Lung (tissue), 12 donors: ENCODE measurements around the gene OR1E1. TPM values are rescaled to one million over a fixed set of nuclear protein-coding genes. Genes with fewer than 3 reads are reported as not detected.
"Not testable (repeated sequence)": the region's sequence is repeated elsewhere in the genome, so short reads cannot be mapped to it uniquely, and the experiment has no call there.

Source experiments
- ATAC-seq: fragments of 200-7000 bp; cut with Tn5 transposase; one replicate; pipeline ENCODE4 v1.9.1; 2020; ENCODE audit warnings: moderate number of reproducible peaks; ENCODE audit not compliant: insufficient read depth, low FRiP score
- DNase-seq, 3 donors: peaks; one replicate each; pipeline ENCODE4 v3.0.0-alpha.2; 2013 to 2017
- H3K27ac ChIP-seq, 2 donors: one replicate each; pipeline ENCODE4 v1.5.1; 2013; ENCODE audit warnings: mild to moderate bottlenecking in 2 of 2, moderate library complexity in 2 of 2, control low read depth in 1 of 2, inconsistent platforms in 1 of 2, low read depth in 1 of 2, low read length in 1 of 2
- H3K27me3 ChIP-seq, 3 donors: one replicate each; pipeline ENCODE4 v1.5.1; 2013; ENCODE audit warnings: low read length in 2 of 3; ENCODE audit not compliant: control insufficient read depth in 3 of 3, insufficient read depth in 3 of 3
- H3K36me3 ChIP-seq, 4 donors: one replicate each; pipeline ENCODE4 v1.5.1; 2013; ENCODE audit warnings: low read length in 4 of 4, mild to moderate bottlenecking in 1 of 4, moderate library complexity in 1 of 4; ENCODE audit not compliant: control insufficient read depth in 4 of 4, insufficient read depth in 4 of 4
- H3K4me1 ChIP-seq, 5 donors: one replicate each; pipeline ENCODE4 v1.5.1; 2013; ENCODE audit warnings: low read length in 5 of 5, mild to moderate bottlenecking in 2 of 5, moderate library complexity in 1 of 5; ENCODE audit not compliant: control insufficient read depth in 5 of 5, insufficient read depth in 5 of 5
- H3K4me3 ChIP-seq: one replicate; pipeline ENCODE4 v1.5.1; 2013; ENCODE audit warnings: mild to moderate bottlenecking, control low read depth, moderate library complexity
- H3K9ac ChIP-seq, 2 donors: one replicate each; pipeline ENCODE4 v1.5.1; 2013; ENCODE audit warnings: low read length in 2 of 2, control low read depth in 1 of 2; ENCODE audit not compliant: insufficient read depth in 1 of 2
- H3K9me3 ChIP-seq, 4 donors: one replicate each; pipeline ENCODE4 v1.5.1; 2013; ENCODE audit warnings: low read length in 3 of 4, mild to moderate bottlenecking in 1 of 4, moderate library complexity in 1 of 4; ENCODE audit not compliant: control insufficient read depth in 4 of 4, insufficient read depth in 3 of 4
- WGBS, 2 donors: extraction: QIAGEN DNeasy Blood & Tissue Kit; methylation state at CpG; one replicate each; pipeline ENCODE4 v1.1.7; 2013; 5-methylcytosine and 5-hydroxymethylcytosine counted together
- polyA plus RNA-seq, 2 donors: library from polyadenylated mRNA; stranded (reverse); fragments of 200-250 nt; gene quantifications; one replicate each; pipeline ENCODE4 v1.2.1, GENCODE V29; 2013
- total RNA-seq, 2 donors: library from RNA; depleted of rRNA in 1 of 2; stranded (reverse); fragments of >200 nt in 1 of 2; gene quantifications; one replicate each; pipeline ENCODE4 v1.2.1, GENCODE V29; 2014 to 2021
- TF ChIP-seq, protein P1 (sequence below): IDR thresholded peaks from 2 replicates; pipeline ENCODE4 v1.5.1; 2012; ENCODE audit warnings: mild to moderate bottlenecking; ENCODE audit errors: control extremely low read depth, extremely low read depth
- donor health status: control.
- donor health status: control.
- donor health status: Bipolar disorder and iron deficiency.
- donor health status: healthy.
- donor health status: DM: yes; HTN: yes; CAD: no.

The OR1E1 gene
- total and polyA plus RNA-seq, 4 donors: not detected

DNA sequence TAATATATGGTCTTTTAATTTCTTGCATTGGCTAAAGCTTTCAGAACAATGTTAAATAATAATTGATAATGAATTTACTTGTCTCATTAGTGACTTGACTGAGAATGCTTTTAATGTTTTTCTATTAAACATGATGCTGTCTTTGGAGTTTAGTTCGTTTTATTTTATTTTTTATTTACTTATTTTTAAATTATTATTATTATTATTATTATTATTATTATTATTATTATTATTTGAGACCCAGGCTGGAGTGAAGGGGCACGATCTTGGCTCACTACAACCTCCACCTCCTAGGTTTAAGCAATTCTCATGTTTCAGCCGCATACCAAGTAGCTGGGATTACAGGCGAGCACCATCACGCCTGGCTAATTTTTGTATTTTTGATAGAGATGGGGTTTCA is 17.4 kb upstream of the OR1E1 start:
- no peaks in the 10 kb centered on the region for H3K27me3 ChIP-seq
- no peaks in the 10 kb centered on the region for H3K36me3 ChIP-seq
- DNase-seq (no peak), ATAC-seq (no peak)
- H3K9me3 ChIP-seq: no peaks in the 10 kb centered on the region
- 83 to 88% methylated on average over 5 of the region's 5 CpGs for WGBS, 2 donors
- H3K9ac ChIP-seq: no peak overlapping the region
- no peak overlapping the region for H3K4me3 ChIP-seq
- TF ChIP-seq, protein P1, sequence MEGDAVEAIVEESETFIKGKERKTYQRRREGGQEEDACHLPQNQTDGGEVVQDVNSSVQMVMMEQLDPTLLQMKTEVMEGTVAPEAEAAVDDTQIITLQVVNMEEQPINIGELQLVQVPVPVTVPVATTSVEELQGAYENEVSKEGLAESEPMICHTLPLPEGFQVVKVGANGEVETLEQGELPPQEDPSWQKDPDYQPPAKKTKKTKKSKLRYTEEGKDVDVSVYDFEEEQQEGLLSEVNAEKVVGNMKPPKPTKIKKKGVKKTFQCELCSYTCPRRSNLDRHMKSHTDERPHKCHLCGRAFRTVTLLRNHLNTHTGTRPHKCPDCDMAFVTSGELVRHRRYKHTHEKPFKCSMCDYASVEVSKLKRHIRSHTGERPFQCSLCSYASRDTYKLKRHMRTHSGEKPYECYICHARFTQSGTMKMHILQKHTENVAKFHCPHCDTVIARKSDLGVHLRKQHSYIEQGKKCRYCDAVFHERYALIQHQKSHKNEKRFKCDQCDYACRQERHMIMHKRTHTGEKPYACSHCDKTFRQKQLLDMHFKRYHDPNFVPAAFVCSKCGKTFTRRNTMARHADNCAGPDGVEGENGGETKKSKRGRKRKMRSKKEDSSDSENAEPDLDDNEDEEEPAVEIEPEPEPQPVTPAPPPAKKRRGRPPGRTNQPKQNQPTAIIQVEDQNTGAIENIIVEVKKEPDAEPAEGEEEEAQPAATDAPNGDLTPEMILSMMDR: no peak
- H3K4me1 ChIP-seq: no peaks in the 10 kb centered on the region
- H3K27ac ChIP-seq: no peak overlapping the region

DNA sequence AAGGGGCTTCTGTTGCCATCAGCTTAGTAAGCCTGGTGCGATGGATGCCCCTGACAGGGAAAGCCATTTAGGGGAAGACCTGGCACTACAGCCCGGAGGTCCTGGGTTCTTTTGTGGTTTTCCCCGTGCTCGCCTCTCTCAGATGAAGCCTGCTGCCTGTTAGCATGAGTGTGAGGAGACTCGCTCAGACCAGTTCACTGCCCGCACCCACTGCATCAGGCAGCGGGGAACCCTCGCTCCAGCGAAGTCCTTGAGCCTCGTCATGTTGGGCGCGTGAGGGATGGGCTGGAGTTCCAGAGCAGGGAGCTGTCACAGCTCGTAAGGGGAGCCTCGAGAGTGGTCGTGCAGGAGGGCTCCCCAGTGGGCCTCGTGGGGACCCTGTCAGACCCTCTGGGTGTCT is 14.0 kb upstream of the OR1E1 start:
- 52% methylated on average over 5 of the region's 16 CpGs; no CpG with 5 or more reads in 1 of the 2 donors for WGBS, 2 donors
- H3K4me3 ChIP-seq, H3K36me3 ChIP-seq, H3K9ac ChIP-seq, H3K27ac ChIP-seq, H3K27me3 ChIP-seq, DNase-seq, H3K4me1 ChIP-seq, H3K9me3 ChIP-seq, ATAC-seq: not testable (repeated sequence)

DNA sequence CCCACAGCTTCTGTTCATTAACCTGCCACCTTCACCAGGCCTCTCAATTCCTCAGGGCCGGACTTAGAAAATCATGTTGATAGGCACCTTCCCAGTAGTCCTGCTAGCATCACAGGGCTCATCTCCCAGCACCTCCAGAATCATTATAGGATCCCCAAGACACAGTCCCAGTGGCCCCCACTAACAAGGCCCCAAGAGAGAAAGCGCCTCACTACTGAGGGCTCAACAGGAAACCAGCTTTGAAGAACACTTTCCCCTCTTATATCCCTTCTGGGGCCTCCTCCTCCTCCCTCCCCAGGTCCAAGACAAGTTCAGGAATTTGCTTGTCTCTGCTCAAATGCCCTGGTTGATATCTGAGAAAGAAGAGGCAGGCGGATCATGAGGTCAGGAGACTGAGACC is 12.9 kb upstream of the OR1E1 start, which contains the start of gene OR3A3:
OR3A3 (plus strand) TSS at position 301 of the 400 bp plus-strand sequence.
- no peak for ATAC-seq
- 77 to 82% methylated on average over 3 of the region's 3 CpGs for WGBS, 2 donors
- TF ChIP-seq, protein P1: no peak

DNA sequence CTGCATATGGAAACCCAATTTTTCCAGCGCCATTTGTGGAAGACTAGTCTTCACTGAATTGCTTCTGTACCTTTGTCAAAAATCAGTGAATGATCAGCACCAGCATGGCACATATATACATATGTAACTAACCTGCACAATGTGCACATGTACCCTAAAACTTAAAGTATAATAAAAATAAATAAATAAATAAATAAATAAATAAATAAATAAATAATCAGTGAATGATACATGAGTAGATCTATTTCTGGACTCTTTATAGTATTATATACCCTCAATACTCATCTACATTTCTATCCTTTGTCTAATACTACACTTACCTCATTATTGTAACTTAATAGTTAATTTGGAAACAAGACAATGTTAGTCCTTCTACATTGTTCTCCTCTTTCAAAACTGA is 5.6 kb upstream of the OR1E1 start:
- not testable (repeated sequence) for H3K9ac ChIP-seq, H3K4me3 ChIP-seq, H3K9me3 ChIP-seq, DNase-seq, H3K27ac ChIP-seq, H3K4me1 ChIP-seq, ATAC-seq, H3K27me3 ChIP-seq, H3K36me3 ChIP-seq
- 76 to 81% methylated on average over 1 of the region's 1 CpG for WGBS, 2 donors

More for the DNA sequence above, 12.9 kb upstream of the OR1E1 start, which contains the start of gene OR3A3:
- Histone ChIP-seq H3K36me3 (no peaks in the 10 kb centered on the region), H3K27me3 (no peaks in the 10 kb centered on the region), H3K9me3 (peaks cover 0 to 3% (median 0%) of the 10 kb centered on the region in 4 donors), H3K4me1 (no peaks in the 10 kb centered on the region), H3K4me3 (no peak within 1 kb of the TSS), H3K9ac (no peak within 1 kb of the TSS), H3K27ac (no peak within 1 kb of the TSS)
- DNase-seq: no peak
